Naive thymus-derived CD4-positive, alpha-beta T cell (primary cell): ENCODE measurements around the gene GSDMA. TPM values are rescaled to one million over a fixed set of nuclear protein-coding genes. Genes with fewer than 3 reads are reported as not detected.

Experiments used
- ATAC-seq: fragments of 150-1000 bp; cut with Tn5 transposase; 2 replicates; pipeline ENCODE4 v1.10.0; 2021; ENCODE audit warnings: mild to moderate bottlenecking, moderate library complexity
- CTCF ChIA-PET: fragments of 350-600 bp; sonication (Branson Sonifier 250); formaldehyde crosslinking; loops from one replicate; lab custom pipeline; 2021; ENCODE audit warnings: antibody characterized with exemption; lab: Charles Lee
- POLR2A ChIA-PET: fragments of 350-600 bp; sonication (Branson Sonifier 250); formaldehyde crosslinking; loops from one replicate; lab custom pipeline; 2021; ENCODE audit warnings: antibody characterized with exemption, inconsistent platforms; lab: Charles Lee
- DNase-seq, 9 donors: peaks; one replicate each; pipeline versions ENCODE4 v3.0.0 to v3.0.0-alpha.2; 2020 to 2022; ENCODE audit warnings: mixed read lengths in 1 of 9
- H3K27ac ChIP-seq: one replicate; pipeline ENCODE4 v1.7.0; 2013; ENCODE audit warnings: mild to moderate bottlenecking, low read depth, low read length, moderate library complexity
- H3K27me3 ChIP-seq, 2 donors: one replicate each; pipeline ENCODE4 v1.7.0; 2013; ENCODE audit warnings: low read length in 2 of 2, mild to moderate bottlenecking in 2 of 2, moderate library complexity in 2 of 2; ENCODE audit not compliant: control insufficient read depth in 2 of 2, insufficient read depth in 2 of 2
- H3K36me3 ChIP-seq, 3 experiments: 1 replicate in 2 of 3; 2 replicates in 1 of 3; pipeline ENCODE4 v1.7.0; 2013; ENCODE audit warnings: low read length in 3 of 3, mild to moderate bottlenecking in 3 of 3, moderate library complexity in 1 of 3; ENCODE audit not compliant: insufficient read depth in 3 of 3, control insufficient read depth in 2 of 3
- H3K4me1 ChIP-seq, 2 donors: one replicate each; pipeline ENCODE4 v1.7.0; 2013; ENCODE audit warnings: low read length in 2 of 2, mild to moderate bottlenecking in 2 of 2, moderate library complexity in 1 of 2; ENCODE audit not compliant: control insufficient read depth in 2 of 2, insufficient read depth in 2 of 2
- H3K4me3 ChIP-seq: 2 replicates; pipeline ENCODE4 v1.7.0; 2013; ENCODE audit warnings: mild to moderate bottlenecking, low read length
- H3K9me3 ChIP-seq, 3 experiments: 1 replicate in 2 of 3; 2 replicates in 1 of 3; pipeline ENCODE4 v1.7.0; 2013; ENCODE audit warnings: low read length in 3 of 3; ENCODE audit not compliant: control insufficient read depth in 2 of 3
- H3K27ac Mint-ChIP-seq, 9 donors: one replicate each; pipeline ENCODE4 v1.8.0; 2020 to 2022; ENCODE audit warnings: mixed read lengths in 9 of 9, mild to moderate bottlenecking in 8 of 9, moderate library complexity in 5 of 9, inconsistent platforms in 2 of 9
- H3K27me3 Mint-ChIP-seq, 5 donors: one replicate each; pipeline ENCODE4 v1.8.0; 2021 to 2022; ENCODE audit warnings: mixed read lengths in 5 of 5, mild to moderate bottlenecking in 1 of 5
- H3K36me3 Mint-ChIP-seq, 5 donors: one replicate each; pipeline ENCODE4 v1.8.0; 2020 to 2022; ENCODE audit warnings: mixed read lengths in 5 of 5, mild to moderate bottlenecking in 3 of 5, inconsistent platforms in 1 of 5
- H3K4me1 Mint-ChIP-seq, 7 donors: one replicate each; pipeline ENCODE4 v1.8.0; 2020 to 2022; ENCODE audit warnings: mixed read lengths in 7 of 7, mild to moderate bottlenecking in 3 of 7, inconsistent platforms in 1 of 7
- H3K4me3 Mint-ChIP-seq, 10 donors: one replicate each; pipeline ENCODE4 v1.8.0; 2020 to 2022; ENCODE audit warnings: mild to moderate bottlenecking in 10 of 10, mixed read lengths in 10 of 10, moderate library complexity in 6 of 10, inconsistent platforms in 2 of 10
- H3K9me3 Mint-ChIP-seq, 11 donors: one replicate each; pipeline ENCODE4 v1.8.0; 2020 to 2022; ENCODE audit warnings: mixed read lengths in 11 of 11, mild to moderate bottlenecking in 4 of 11, inconsistent platforms in 1 of 11, moderate library complexity in 1 of 11
- intact Hi-C, 2 donors: fragments of 100-400 bp; cut with micrococcal nuclease; formaldehyde crosslinking; loops; one replicate each; pipeline ENCODE4 v1.15.1; 2023
- polyA plus RNA-seq, 2 donors: library from polyadenylated mRNA; unstranded; fragments of 300-500 nt; fragmentation: Illumina TruSeq; gene quantifications; one replicate each; pipeline ENCODE4 v1.2.3, GENCODE V29; 2021
- total RNA-seq, 6 experiments: library from RNA in 5 of 6; stranded (reverse) in 5 of 6; gene quantifications; 1 replicate in 5 of 6; 2 replicates in 1 of 6; pipeline ENCODE4 v1.2.3 and lab custom pipeline; 2021 to 2026

The GSDMA gene
- total and polyA plus RNA-seq, 7 experiments from 2014 or later = 0.22 to 2.4 (median 0.69) TPM; not detected in 2

- H3K4me1 ChIP-seq = peaks cover 5 to 18% of the 10 kb centered on the region in 2 donors
- intact Hi-C loops = loop anchor here (1.0 to 2.0 kb wide), 8 partner anchors 26 to 330 kb away; partner anchors contain the start of genes PSMD3 (in 2 of the 2), LRRC3C (in 1 of the 2), MIEN1 (in 1 of the 2) and ORMDL3 (in 1 of the 2)
- H3K4me3 Mint-ChIP-seq = peak overlapping the region; percentile 68 to 93 (median 82)
- H3K36me3 Mint-ChIP-seq = no peaks in the 10 kb centered on the region
- no peaks in the 10 kb centered on the region for H3K9me3 Mint-ChIP-seq
- ChIA-PET POLR2A (interaction anchor here (0.6 to 3.6 kb wide), 5 partner anchors 11 to 265 kb away, joined by 3 to 21 read pairs (median 4); partner anchors contain the start of genes LRRC3C, ORMDL3, PGAP3 and PSMD3), CTCF (interaction anchor here (1.0 kb wide), 1 partner anchor 25 kb away, joined by 3 read pairs; the partner anchor contains the start of genes LRRC3C and ORMDL3)
- peak; percentile 81 to 98 (median 90) for DNase-seq
- no peaks in the 10 kb centered on the region for H3K27me3 ChIP-seq
- H3K9me3 ChIP-seq = no peaks in the 10 kb centered on the region
- no peaks in the 10 kb centered on the region for H3K36me3 ChIP-seq
- H3K4me3 ChIP-seq = peak overlapping the region; percentile 71
- H3K27ac ChIP-seq = peak overlapping the region; percentile 74
- H3K27me3 Mint-ChIP-seq = peaks cover 0 to 7% (median 0%) of the 10 kb centered on the region in 5 donors
- H3K4me1 Mint-ChIP-seq = peaks cover 1 to 43% (median 27%) of the 10 kb centered on the region in 7 donors
- ATAC-seq = peak; percentile 94
- peak overlapping the region; percentile 28 to 87 (median 72) for H3K27ac Mint-ChIP-seq
These were observed 9.9 kb upstream of the GSDMA start for GRCh38 chr17:39952680-39953470.

- H3K36me3 Mint-ChIP-seq = no peaks in the 10 kb centered on the region
- CTCF ChIA-PET = interaction anchor here (1.0 kb wide), 1 partner anchor 26 kb away, joined by 3 read pairs; the partner anchor contains the start of genes LRRC3C and ORMDL3
- H3K9me3 Mint-ChIP-seq = no peaks in the 10 kb centered on the region
- no peaks in the 10 kb centered on the region for H3K27me3 ChIP-seq
- H3K27ac ChIP-seq = peak overlapping the region; percentile 74
- no peaks in the 10 kb centered on the region for H3K9me3 ChIP-seq
- DNase-seq (no peak), ATAC-seq (no peak)
- H3K4me3 Mint-ChIP-seq = peak overlapping the region; percentile 68 to 93 (median 82)
- intact Hi-C loops = loop anchor here (1.0 to 2.0 kb wide), 7 partner anchors 27 to 331 kb away; partner anchors contain the start of genes PSMD3 (in 2 of the 2) and MIEN1 (in 1 of the 2)
- H3K4me3 ChIP-seq = peak overlapping the region; percentile 71
- POLR2A ChIA-PET = interaction anchor here (0.6 to 3.6 kb wide), 7 partner anchors 11 to 279 kb away, joined by 3 to 21 read pairs (median 3); partner anchors contain the start of genes LRRC3C, ORMDL3, PGAP3 and PSMD3
- H3K27me3 Mint-ChIP-seq = peaks cover 0 to 11% (median 0%) of the 10 kb centered on the region in 5 donors
- no peaks in the 10 kb centered on the region for H3K36me3 ChIP-seq
- H3K4me1 Mint-ChIP-seq = peaks cover 0 to 40% (median 23%) of the 10 kb centered on the region in 7 donors
- H3K4me1 ChIP-seq = peaks cover 5 to 18% of the 10 kb centered on the region in 2 donors
- peak overlapping the region; percentile 28 to 87 (median 72) for H3K27ac Mint-ChIP-seq
These were observed 9.3 kb upstream of the GSDMA start for GRCh38 chr17:39953471-39953888.

GRCh38 chr17:39954876-39955275 is 7.9 kb upstream of the GSDMA start:
- Mint-ChIP-seq H3K27me3 (peaks cover 0 to 11% (median 0%) of the 10 kb centered on the region in 5 donors), H3K9me3 (no peaks in the 10 kb centered on the region), H3K4me1 (peaks cover 7 to 38% (median 20%) of the 10 kb centered on the region in 7 donors), H3K36me3 (no peaks in the 10 kb centered on the region), H3K27ac (peak overlapping the region in 2 of 9 donors; percentile 55 to 56), H3K4me3 (peak overlapping the region in 3 of 10 donors; percentile 17 to 45 (median 42))
- no peak for DNase-seq
- intact Hi-C loops = no loop called here
- Histone ChIP-seq H3K4me3 (no peak overlapping the region), H3K4me1 (peaks cover 5 to 19% of the 10 kb centered on the region in 2 donors), H3K27ac (no peak overlapping the region), H3K27me3 (no peaks in the 10 kb centered on the region), H3K36me3 (no peaks in the 10 kb centered on the region), H3K9me3 (no peaks in the 10 kb centered on the region)
- ChIA-PET CTCF (interaction anchor here (0.6 to 5.3 kb wide), 4 partner anchors 10 to 321 kb away, joined by 3 to 41 read pairs (median 6); partner anchors contain the start of gene PSMD3), POLR2A (interaction anchor here (1.4 to 3.6 kb wide), 3 partner anchors 25 to 28 kb away, joined by 3 to 21 read pairs (median 13); partner anchors contain the start of genes LRRC3C, ORMDL3 and PSMD3)
- no peak for ATAC-seq

GRCh38 chr17:39955726-39956225 is 7.0 kb upstream of the GSDMA start:
- H3K9me3 ChIP-seq = no peaks in the 10 kb centered on the region
- DNase-seq (no peak), ATAC-seq (no peak)
- Mint-ChIP-seq H3K9me3 (no peaks in the 10 kb centered on the region), H3K27ac (peak overlapping the region in 1 of 9 donors; percentile 55), H3K4me1 (peaks cover 7 to 33% (median 23%) of the 10 kb centered on the region in 7 donors), H3K27me3 (peaks cover 0 to 9% (median 0%) of the 10 kb centered on the region in 5 donors), H3K4me3 (peak overlapping the region in 1 of 10 donors; percentile 26), H3K36me3 (no peaks in the 10 kb centered on the region)
- no peaks in the 10 kb centered on the region for H3K36me3 ChIP-seq
- intact Hi-C loops = no loop called here
- H3K4me1 ChIP-seq = peaks cover 5 to 19% of the 10 kb centered on the region in 2 donors
- no peak overlapping the region for H3K4me3 ChIP-seq
- H3K27me3 ChIP-seq = no peaks in the 10 kb centered on the region
- POLR2A ChIA-PET = interaction anchor here (3.6 kb wide), 1 partner anchor 24 kb away, joined by 21 read pairs; the partner anchor contains the start of gene PSMD3
- H3K27ac ChIP-seq = no peak overlapping the region
- CTCF ChIA-PET = interaction anchor here (0.8 to 5.3 kb wide), 2 partner anchors 24 to 58 kb away, joined by 5 to 41 read pairs; partner anchors contain the start of gene PSMD3

- H3K36me3 Mint-ChIP-seq = no peaks in the 10 kb centered on the region
These were observed 2.2 kb upstream of the GSDMA start for GRCh38 chr17:39960524-39961041.

More at GRCh38 chr17:39960524-39961041, 2.2 kb upstream of the GSDMA start:
- Mint-ChIP-seq H3K9me3 (no peaks in the 10 kb centered on the region), H3K27ac (peak overlapping the region in 2 of 9 donors; percentile 29 to 76), H3K27me3 (peaks cover 0 to 14% (median 0%) of the 10 kb centered on the region in 5 donors), H3K4me1 (peaks cover 15 to 45% (median 33%) of the 10 kb centered on the region in 7 donors), H3K4me3 (peak overlapping the region in 1 of 10 donors; percentile 24)
- intact Hi-C loops = loop anchor here in 1 of 2 donors (5.0 kb wide), 1 partner anchor 338 kb away; no protein-coding TSS in a partner anchor
- no peak overlapping the region for H3K27ac ChIP-seq
- DNase-seq (no peak), ATAC-seq (no peak)
- no peaks in the 10 kb centered on the region for H3K9me3 ChIP-seq
- CTCF ChIA-PET = interaction anchor here (0.7 to 1.3 kb wide), 2 partner anchors 13 to 20 kb away, joined by 3 to 6 read pairs; partner anchors contain the start of gene PSMD3
- no peaks in the 10 kb centered on the region for H3K36me3 ChIP-seq
- no peaks in the 10 kb centered on the region for H3K27me3 ChIP-seq
- POLR2A ChIA-PET = no interaction called here
- peaks cover 13 to 28% of the 10 kb centered on the region in 2 donors for H3K4me1 ChIP-seq
- no peak overlapping the region for H3K4me3 ChIP-seq
